Measurements from ENCODE around the gene ZBP1. TPM values are rescaled to one million over a fixed set of nuclear protein-coding genes. Genes with fewer than 3 reads are reported as not detected.
A peak's percentile ranks its signal among the peaks of the same experiment; 100 is the strongest.

Gene ZBP1
- total RNA-seq, 2 experiments from 2014 or later, result 39.0 to 40.1 TPM

GRCh38 chr20:57654363-57654997 is 34.3 kb upstream of the ZBP1 start:
- POLR2A ChIA-PET, result interaction anchor here (1.0 to 1.2 kb wide), 4 partner anchors 25 to 34 kb away, joined by 3 to 9 read pairs (median 5); partner anchors contain the start of gene ZBP1
- peak; percentile 91 for TF ChIP-seq CTCF (IDR thresholded peaks at IDR 0.05)
- peak overlapping the region; percentile 34 for H3K27ac Mint-ChIP-seq

GRCh38 chr20:57653910-57654309 is 33.7 kb upstream of the ZBP1 start:
- Histone ChIP-seq H3K36me3 (ENCODE audit: insufficient read depth, low read length) (peaks cover 4% of the 10 kb centered on the region), H3K4me1 (ENCODE audit: insufficient read depth, low read length) (peaks cover 26% of the 10 kb centered on the region), H3K4me3 (ENCODE audit: low read length) (no peak overlapping the region), H3K27ac (ENCODE audit: low read depth in 1 of 2, low read length in 2 of 2) (no peak overlapping the region), H3K27me3 (ENCODE audit: control insufficient read depth in 1 of 2, insufficient read depth in 2 of 2, low read length in 2 of 2) (no peaks in the 10 kb centered on the region), H3K9me3 (ENCODE audit: control insufficient read depth in 1 of 2, insufficient read depth in 1 of 2, low read length in 2 of 2) (no peaks in the 10 kb centered on the region)
- ChIA-PET POLR2A (interaction anchor here (1.0 to 1.2 kb wide), 4 partner anchors 25 to 34 kb away, joined by 3 to 9 read pairs (median 5); partner anchors contain the start of gene ZBP1), CTCF (interaction anchor here (0.8 to 2.3 kb wide), 9 partner anchors 11 to 526 kb away, joined by 3 to 11 read pairs (median 5); partner anchors contain the start of gene ZBP1)
- DNase-seq (peak in 1 of 14 experiments; percentile 8), ATAC-seq (ENCODE audit: poor library complexity) (no peak)
- Mint-ChIP-seq H3K9me3 (no peaks in the 10 kb centered on the region), H3K36me3 (ENCODE audit: low read depth) (no peaks in the 10 kb centered on the region), H3K4me3 (no peak overlapping the region), H3K27me3 (no peaks in the 10 kb centered on the region), H3K27ac (peak overlapping the region; percentile 34), H3K4me1 (ENCODE audit: low read depth) (peaks cover 32% of the 10 kb centered on the region)
- intact Hi-C loops (cut with DNase I, micrococcal nuclease), result loop anchor here (1.0 to 10.0 kb wide), 9 partner anchors 25 to 555 kb away; no protein-coding TSS in a partner anchor
- TF ChIP-seq CTCF (IDR thresholded peaks at IDR 0.05), result no peak

More at GRCh38 chr20:57654363-57654997, 34.3 kb upstream of the ZBP1 start:
- H3K27me3 ChIP-seq (ENCODE audit: control insufficient read depth in 1 of 2, insufficient read depth in 2 of 2, low read length in 2 of 2), result no peaks in the 10 kb centered on the region
- Mint-ChIP-seq H3K27me3 (no peaks in the 10 kb centered on the region), H3K9me3 (no peaks in the 10 kb centered on the region), H3K36me3 (ENCODE audit: low read depth) (no peaks in the 10 kb centered on the region), H3K4me3 (no peak overlapping the region), H3K4me1 (ENCODE audit: low read depth) (peaks cover 37% of the 10 kb centered on the region)
- DNase-seq (peak; percentile 33 to 81 (median 53)), ATAC-seq (ENCODE audit: poor library complexity) (peak; percentile 69)
- peaks cover 26% of the 10 kb centered on the region for H3K4me1 ChIP-seq (ENCODE audit: insufficient read depth, low read length)
- peaks cover 4% of the 10 kb centered on the region for H3K36me3 ChIP-seq (ENCODE audit: insufficient read depth, low read length)
- CTCF ChIA-PET, result interaction anchor here (0.6 to 2.3 kb wide), 10 partner anchors 12 to 1102 kb away, joined by 3 to 11 read pairs (median 4); partner anchors contain the start of gene ZBP1
- H3K9me3 ChIP-seq (ENCODE audit: control insufficient read depth in 1 of 2, insufficient read depth in 1 of 2, low read length in 2 of 2), result no peaks in the 10 kb centered on the region
- H3K4me3 ChIP-seq (ENCODE audit: low read length), result no peak overlapping the region
- intact Hi-C loops (cut with DNase I, micrococcal nuclease), result loop anchor here (1.0 to 10.0 kb wide), 9 partner anchors 26 to 555 kb away; no protein-coding TSS in a partner anchor
- H3K27ac ChIP-seq (ENCODE audit: low read depth in 1 of 2, low read length in 2 of 2), result no peak overlapping the region

- ATAC-seq (ENCODE audit: poor library complexity) (no peak), DNase-seq (peak in 3 of 14 experiments; percentile 2 to 27 (median 14))
- Mint-ChIP-seq H3K9me3 (no peaks in the 10 kb centered on the region), H3K36me3 (ENCODE audit: low read depth) (no peaks in the 10 kb centered on the region), H3K4me1 (ENCODE audit: low read depth) (peaks cover 28% of the 10 kb centered on the region), H3K27me3 (no peaks in the 10 kb centered on the region), H3K27ac (no peak overlapping the region), H3K4me3 (no peak overlapping the region)
- no peaks in the 10 kb centered on the region for H3K27me3 ChIP-seq (ENCODE audit: control insufficient read depth in 1 of 2, insufficient read depth in 2 of 2, low read length in 2 of 2)
- peaks cover 4% of the 10 kb centered on the region for H3K36me3 ChIP-seq (ENCODE audit: insufficient read depth, low read length)
- no peak overlapping the region for H3K27ac ChIP-seq (ENCODE audit: low read depth in 1 of 2, low read length in 2 of 2)
- ChIA-PET CTCF (interaction anchor here (0.8 to 2.3 kb wide), 9 partner anchors 11 to 527 kb away, joined by 3 to 11 read pairs (median 5); partner anchors contain the start of gene ZBP1), POLR2A (interaction anchor here (1.0 to 1.2 kb wide), 4 partner anchors 24 to 33 kb away, joined by 3 to 9 read pairs (median 5); partner anchors contain the start of gene ZBP1)
- no peak overlapping the region for H3K4me3 ChIP-seq (ENCODE audit: low read length)
- no peak for TF ChIP-seq CTCF (IDR thresholded peaks at IDR 0.05)
- intact Hi-C loops (cut with DNase I, micrococcal nuclease), result loop anchor here (5.0 to 10.0 kb wide), 3 partner anchors 36 to 551 kb away; no protein-coding TSS in a partner anchor
- H3K4me1 ChIP-seq (ENCODE audit: insufficient read depth, low read length), result peaks cover 25% of the 10 kb centered on the region
- no peaks in the 10 kb centered on the region for H3K9me3 ChIP-seq (ENCODE audit: control insufficient read depth in 1 of 2, insufficient read depth in 1 of 2, low read length in 2 of 2)
Observed at GRCh38 chr20:57653546-57653900, 33.3 kb upstream of the ZBP1 start.

All from CD4-positive, alpha-beta T cell (primary cell).